Stimulated activated CD4-positive, alpha-beta T cell treated with anti-CD3 and anti-CD28 coated beads, Interleukin-1b, Interleukin-23, amount 100 ng/mL, for 4 hours (primary cell): ENCODE data around the gene CNNM3.

Experiments used
- DNase-seq, 2 donors: peaks; one replicate each; pipeline ENCODE4 v3.0.0-alpha.2; 2020; ENCODE audit warnings: low read depth in 2 of 2

The CNNM3 gene

GRCh38 chr2:96864343-96865091, 48.4 kb downstream of the CNNM3 start:
- no peak for DNase-seq

GRCh38 chr2:96865654-96866053, 49.6 kb downstream of the CNNM3 start:
- no peak for DNase-seq

DNA sequence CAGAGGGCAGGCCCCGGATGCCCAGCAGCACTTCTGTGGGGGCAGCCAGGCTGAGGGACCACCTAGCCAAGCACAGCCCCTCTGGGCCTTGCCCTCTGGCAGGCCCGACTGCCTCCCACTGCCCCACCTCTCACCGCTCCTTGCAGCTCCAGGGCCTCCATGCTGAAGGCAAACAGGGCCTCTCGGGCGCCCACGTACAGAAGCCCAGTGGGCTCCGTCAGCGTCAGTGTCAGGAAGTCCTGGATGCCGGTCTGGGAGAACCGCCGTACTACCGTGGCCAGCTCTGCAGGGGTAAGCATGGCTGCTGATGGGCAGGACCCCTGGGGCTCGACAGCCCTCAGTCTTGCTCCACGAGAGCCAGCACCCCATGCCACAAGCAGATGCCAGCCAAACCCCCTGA, 50.1 kb downstream of the CNNM3 start:
- DNase-seq = no peak

DNA sequence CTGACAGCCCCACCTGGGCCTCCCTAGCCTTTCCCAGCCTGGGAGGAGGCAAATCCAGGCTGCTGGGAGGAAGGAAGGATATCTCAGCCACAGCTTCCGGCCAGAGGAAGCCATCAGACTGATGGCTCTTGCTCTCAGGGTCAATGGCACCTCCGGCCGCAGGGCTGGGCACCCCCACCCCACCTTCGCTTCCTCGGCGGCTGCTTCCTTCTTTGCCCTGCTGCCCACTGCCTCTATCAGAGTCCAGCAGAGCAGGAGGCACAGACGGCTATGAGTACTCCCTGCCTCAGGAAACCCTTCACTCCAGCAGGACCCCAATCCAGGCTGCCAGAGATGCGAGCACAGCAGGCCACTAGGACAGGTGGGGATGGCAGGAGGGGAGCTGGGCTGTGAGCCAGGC, 50.5 kb downstream of the CNNM3 start:
- DNase-seq = no peak

DNA sequence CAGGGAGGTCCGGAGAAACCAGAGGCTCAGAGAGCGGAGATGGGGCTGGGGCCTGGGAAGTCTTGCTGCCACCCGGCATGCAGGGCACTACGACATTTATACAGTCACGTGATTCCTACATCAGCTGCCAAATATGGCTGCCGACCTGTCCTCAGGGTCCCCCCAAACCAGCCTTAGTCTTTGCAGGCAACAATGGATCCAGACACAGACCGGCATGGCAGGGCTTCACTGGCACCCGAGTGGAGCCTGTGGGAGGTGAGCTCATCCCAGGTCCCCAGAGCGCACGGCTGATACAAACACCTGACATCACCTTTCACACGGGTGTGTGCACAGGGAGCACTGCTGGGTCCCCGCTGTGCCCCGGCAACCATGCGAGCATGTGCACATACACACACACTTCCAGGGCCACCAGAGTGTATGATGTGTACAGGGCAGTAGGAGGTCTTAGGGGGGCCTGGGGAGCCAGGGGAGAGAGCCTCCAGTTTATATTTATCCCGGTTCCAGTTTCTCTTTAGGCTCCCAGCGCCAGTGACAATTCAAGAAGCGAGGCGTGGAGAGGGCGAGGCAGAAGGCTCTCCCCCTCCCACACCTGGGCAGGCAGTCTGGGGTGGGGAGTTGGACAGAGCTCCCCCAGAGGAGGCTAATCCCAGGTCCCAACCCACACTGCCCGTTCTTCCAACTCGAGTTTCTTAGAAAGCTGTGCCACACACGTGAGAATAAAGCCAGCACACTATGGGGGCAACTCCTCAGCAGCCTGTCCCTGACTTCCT, 51.1 kb downstream of the CNNM3 start:
- DNase-seq = no peak

DNA sequence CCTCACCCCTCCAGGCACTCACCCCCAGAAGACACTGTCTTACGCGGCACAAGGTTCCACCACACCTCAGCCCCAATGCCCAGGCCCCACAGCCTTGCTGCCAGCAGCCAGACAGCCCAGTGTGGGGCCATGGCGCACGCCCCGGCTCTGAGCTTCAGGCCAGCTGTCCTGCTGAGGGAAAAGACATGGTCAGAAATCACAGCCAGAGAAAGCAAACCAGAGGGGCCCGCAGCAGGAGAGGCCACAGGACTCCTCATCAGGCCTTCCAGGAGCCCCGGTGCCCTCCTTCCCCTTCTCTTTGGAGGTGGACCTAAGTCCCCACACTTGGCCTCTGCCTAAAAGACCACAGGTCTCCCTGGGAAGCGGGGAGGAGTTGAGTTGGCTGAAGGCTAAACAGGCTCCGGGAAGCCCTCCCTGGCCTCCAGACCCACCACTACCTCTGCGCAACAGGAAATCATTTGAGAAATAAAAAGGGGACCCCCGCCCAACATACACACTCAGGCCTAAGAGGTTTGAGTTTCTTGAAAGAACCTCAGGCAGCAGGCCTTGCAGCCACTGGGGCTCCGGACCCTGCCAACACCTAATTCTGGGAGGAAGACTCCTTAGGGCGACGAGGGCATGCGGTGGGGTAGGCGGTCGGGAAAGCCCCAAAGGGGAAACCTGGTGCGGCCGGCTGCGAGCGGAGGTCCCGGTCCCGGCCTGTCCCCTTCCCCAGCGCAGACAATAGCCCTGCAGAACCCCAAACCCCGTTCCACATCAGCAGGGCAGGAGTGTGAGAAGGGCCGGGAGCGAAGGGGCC, 51.9 kb downstream of the CNNM3 start:
- no peak for DNase-seq

- peak; percentile 30 to 51 for DNase-seq
These were observed 52.6 kb downstream of the CNNM3 start for GRCh38 chr2:96868555-96869280.

DNA sequence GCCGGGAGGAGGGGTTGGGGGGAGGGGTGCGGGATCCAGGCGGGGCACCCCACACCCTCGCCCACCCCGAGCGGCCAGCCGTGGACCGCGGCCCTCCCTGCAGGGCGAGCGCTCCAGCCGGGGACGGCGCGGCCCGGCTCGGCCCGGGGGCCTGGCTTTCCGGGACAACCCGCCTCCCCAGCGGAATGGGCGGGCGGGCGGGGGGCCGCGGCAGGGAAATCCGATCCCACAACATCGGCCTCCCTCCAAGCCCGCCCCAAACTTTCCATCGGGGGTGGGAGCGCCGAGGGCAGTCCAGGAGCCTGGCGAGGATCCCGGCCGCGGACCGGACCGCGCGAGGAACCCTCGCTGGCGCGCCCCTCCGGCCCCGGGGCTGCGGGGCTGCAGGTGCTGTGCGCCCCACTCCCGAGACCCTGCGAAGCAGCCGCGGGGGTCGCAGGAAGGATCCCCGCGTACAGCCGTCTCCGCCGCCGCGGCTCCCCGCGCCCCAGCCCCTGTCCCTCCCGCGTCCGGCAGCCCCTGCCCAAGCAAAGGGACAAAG, 53.3 kb downstream of the CNNM3 start:
- no peak for DNase-seq

GRCh38 chr2:96869822-96870625, 54.0 kb downstream of the CNNM3 start, which contains the start of gene SEMA4C:
Gene SEMA4C (minus strand): TSS chr2:96870080. CDS start chr2:96867886, 2,194 bp downstream.
- DNase-seq = peak; percentile 32 to 54

DNA sequence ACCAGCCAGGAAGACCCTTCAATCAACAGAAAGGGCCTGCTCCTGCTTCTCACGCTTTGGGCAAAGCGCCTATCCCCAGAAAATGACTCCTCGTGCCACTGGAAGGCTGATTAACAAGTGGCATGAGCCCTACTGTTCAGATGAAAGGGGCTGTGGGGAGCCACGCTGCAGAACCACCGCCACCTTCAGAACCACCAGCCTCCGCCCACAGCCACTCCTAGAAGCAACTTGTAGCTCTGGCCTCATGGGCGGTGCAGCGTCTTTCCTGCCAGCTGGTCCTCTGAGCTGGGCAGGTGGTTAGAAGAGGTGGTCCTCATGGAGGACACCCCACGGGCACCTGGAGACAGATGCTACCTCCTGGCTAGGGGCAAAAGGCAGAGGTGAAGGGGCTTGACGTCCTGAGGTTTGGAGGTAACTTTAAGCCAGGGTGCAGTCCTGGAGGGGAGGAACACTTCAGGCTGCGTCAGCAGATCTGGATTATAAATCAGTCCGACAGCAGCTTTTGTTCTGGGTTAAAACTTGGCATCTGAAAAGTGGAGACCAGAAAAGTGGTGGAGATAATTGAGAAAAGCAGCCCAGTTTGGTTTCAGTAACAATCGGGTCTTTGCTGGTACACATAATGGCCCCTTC, 54.7 kb downstream of the CNNM3 start:
- peak in 1 of 2 donors; percentile 44 for DNase-seq

- no peak for DNase-seq
These were observed 56.7 kb downstream of the CNNM3 start for GRCh38 chr2:96872591-96873349.

GRCh38 chr2:96873651-96874096, 57.6 kb downstream of the CNNM3 start:
- no peak for DNase-seq

DNA sequence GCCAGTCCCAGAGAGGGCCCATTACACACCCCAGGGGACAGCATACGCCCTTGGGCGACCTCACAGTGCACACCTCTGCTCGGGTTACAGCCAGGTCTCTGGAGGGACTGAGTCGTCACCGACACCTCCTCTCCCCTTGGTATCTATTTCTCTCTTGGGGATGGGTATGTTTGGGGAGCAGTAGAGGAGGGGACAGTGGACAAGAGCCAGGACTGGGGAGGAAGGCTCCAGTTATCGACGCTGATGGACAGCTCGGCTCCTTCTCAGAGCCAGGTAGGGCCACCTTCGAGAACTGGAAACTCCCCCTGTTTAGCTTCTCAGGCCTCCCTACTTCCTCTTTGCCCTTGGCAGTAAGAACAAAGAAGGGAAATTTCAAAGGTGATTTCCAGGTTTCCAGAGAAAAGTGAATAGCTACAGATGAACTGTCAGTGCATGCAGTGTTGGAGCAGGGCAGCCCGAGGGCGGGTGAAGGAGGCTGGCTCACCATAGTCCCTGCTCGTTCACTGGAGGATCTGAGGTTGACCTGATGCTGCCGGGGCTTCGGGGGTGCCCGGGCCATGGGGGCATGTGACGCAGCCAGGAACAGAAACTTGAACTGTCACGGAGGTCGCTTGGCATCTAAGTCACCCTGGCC, 58.2 kb downstream of the CNNM3 start:
- no peak for DNase-seq

DNA sequence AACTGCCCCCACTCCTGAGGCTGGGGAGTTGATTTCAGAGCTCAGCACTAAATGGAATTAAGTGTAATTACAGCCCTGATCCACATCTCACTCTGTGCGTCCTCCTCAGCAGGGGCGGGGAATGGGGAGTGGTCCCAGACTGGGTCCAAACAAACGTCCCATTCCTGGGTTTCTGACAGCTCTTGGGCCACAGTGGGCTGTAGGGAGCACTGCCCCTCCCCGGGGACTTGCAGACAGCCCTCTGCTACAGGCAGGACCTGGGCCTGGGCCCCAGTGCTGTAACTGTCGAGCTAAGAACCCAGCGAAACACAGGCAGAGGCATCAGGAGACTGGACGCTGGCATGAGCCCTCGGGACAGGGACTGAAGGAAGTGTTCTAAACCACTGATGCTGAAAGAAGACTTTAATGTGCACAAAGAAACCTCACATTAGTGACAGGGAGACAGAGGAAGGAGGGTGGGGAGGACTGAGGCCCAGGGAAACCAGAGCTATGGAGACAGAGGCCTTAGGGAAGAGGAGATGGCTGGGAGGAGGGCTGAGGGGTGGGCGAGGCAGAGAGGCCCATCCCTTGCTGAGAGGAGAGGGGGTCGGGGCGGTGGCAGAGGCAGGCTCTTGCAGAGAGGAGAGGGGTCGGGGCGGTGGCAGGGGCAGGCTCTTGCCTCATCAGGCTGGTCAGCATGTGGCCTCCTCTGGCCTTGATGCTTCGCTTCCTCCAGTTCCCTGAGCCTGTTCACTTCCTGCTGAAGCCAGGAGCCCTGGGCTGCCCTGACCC, 59.6 kb downstream of the CNNM3 start:
- DNase-seq = no peak

DNA sequence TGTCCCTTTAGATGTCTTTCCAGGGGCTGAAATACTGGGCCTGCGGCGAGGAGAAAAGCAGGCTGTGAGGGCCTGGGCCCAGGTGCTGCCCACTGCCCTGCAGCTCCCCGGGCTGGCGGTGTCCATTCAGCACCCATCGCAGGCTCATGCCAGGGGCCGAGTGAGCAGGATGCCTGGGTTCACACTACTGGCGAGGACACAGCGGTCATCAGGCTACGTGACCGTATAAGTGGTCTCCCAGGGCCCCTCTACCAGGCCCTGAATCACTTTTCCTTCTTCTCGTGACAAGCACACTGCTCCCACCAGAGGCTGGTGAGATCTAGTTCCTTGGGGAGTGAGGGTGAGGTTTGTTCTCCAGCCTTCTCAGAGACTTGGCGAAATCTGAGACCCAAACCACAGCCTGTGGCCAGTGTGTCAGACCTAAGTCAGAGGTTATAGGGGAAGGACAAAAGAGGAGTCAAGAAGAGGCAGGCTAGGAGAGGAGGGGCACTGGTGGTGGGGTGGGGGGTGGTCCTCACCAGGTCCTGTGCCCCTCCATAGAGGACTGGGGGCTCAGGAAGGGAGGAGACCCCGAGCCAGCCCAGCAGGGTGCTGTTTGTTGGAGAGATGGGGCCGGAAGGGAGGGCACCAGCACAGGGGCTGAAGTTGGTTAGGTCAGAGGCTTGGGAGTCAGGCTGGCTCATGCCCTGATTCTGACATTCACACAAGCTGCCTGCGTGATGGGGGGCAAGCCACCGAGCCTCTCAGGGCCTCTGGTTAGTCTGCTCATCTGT, 60.4 kb downstream of the CNNM3 start:
- no peak for DNase-seq

- no peak for DNase-seq
These were observed 61.0 kb downstream of the CNNM3 start for GRCh38 chr2:96877042-96877451.

DNA sequence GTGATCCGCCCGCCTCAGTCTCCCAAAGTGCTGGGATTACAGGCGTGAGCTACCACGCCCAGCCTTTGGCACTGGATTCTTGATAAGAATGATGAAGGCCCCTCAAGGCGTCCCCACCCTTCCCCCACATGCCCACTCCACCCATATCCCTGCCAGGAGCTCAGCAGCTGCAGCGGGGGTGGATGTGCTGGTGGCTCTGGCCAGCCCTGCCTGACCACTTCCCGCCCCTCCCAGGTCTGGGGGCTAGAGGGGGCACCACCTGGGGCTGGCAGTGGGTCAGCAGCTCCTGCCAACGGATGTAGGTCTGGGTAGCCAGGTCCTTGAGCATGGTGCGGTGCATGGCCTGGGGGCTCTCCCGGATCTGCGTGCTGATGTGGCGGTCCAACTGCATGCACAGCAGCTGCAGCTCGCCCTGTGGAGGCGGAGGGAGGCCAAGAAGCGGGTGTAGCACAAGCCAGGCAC, 61.6 kb downstream of the CNNM3 start:
- no peak for DNase-seq
